ENCODE measurements around the gene USP2.

- TF ChIP-seq CTCF (IDR thresholded peaks at IDR 0.05): no peak
- TF ChIP-seq POLR2A (IDR thresholded peaks at IDR 0.05): no peak
Observed at GRCh38 chr11:119368121-119369034, 13.1 kb downstream of the USP2 start.
